H9 (cell line): ENCODE data around the gene LGALS7B. TPM values are rescaled to one million over a fixed set of nuclear protein-coding genes. Genes with fewer than 3 reads are reported as not detected.

Source experiments
- DNase-seq: peaks from one replicate; pipeline ENCODE4 v3.0.0-alpha.2; 2017
- H2AFZ ChIP-seq: one replicate; pipeline ENCODE4 v1.6.1; 2013; ENCODE audit warnings: mild to moderate bottlenecking, low read length, control low read depth, moderate library complexity
- H2AK5ac ChIP-seq: 2 replicates; pipeline ENCODE4 v1.6.1; 2013; ENCODE audit warnings: low read length, control low read depth, mixed read lengths; ENCODE audit not compliant: insufficient read length
- H2BK120ac ChIP-seq: one replicate; pipeline ENCODE4 v1.6.1; 2013; ENCODE audit warnings: low read depth, mild to moderate bottlenecking, low read length, control low read depth, inconsistent platforms; ENCODE audit not compliant: poor library complexity, severe bottlenecking
- H2BK12ac ChIP-seq: 2 replicates; pipeline ENCODE4 v1.6.1; 2013; ENCODE audit warnings: low read length, control low read depth, mixed read lengths, low read depth; ENCODE audit not compliant: insufficient read length
- H2BK15ac ChIP-seq: 2 replicates; pipeline ENCODE4 v1.6.1; 2013; ENCODE audit warnings: low read depth, low read length, control low read depth
- H2BK20ac ChIP-seq: one replicate; pipeline ENCODE4 v1.6.1; 2013; ENCODE audit warnings: low read depth, mild to moderate bottlenecking, low read length, control low read depth, inconsistent platforms; ENCODE audit not compliant: poor library complexity, severe bottlenecking
- H2BK5ac ChIP-seq: 2 replicates; pipeline ENCODE4 v1.6.1; 2013; ENCODE audit warnings: low read length, control low read depth, mixed read lengths; ENCODE audit not compliant: insufficient read length
- H3K14ac ChIP-seq: 2 replicates; pipeline ENCODE4 v1.6.1; 2013; ENCODE audit warnings: low read length, control low read depth; ENCODE audit not compliant: insufficient read depth
- H3K18ac ChIP-seq: 2 replicates; pipeline ENCODE4 v1.6.1; 2013; ENCODE audit warnings: low read depth, mild to moderate bottlenecking, mixed read lengths, low read length, control low read depth; ENCODE audit not compliant: insufficient read length
- H3K23ac ChIP-seq: 2 replicates; pipeline ENCODE4 v1.6.1; 2013; ENCODE audit warnings: low read length, control low read depth, mixed read lengths, low read depth; ENCODE audit not compliant: insufficient read length
- H3K23me2 ChIP-seq: 2 replicates; pipeline ENCODE4 v1.6.1; 2013; ENCODE audit warnings: low read depth, mild to moderate bottlenecking, mixed read lengths, low read length, control low read depth; ENCODE audit not compliant: insufficient read length, poor library complexity, severe bottlenecking
- H3K27ac ChIP-seq: 2 replicates; pipeline ENCODE4 v1.5.1; 2013; ENCODE audit warnings: low read length, control low read depth, mixed read lengths, low read depth; ENCODE audit not compliant: insufficient read length
- H3K27me3 ChIP-seq: 2 replicates; pipeline ENCODE4 v1.6.1; 2013; ENCODE audit warnings: low read length, control low read depth, inconsistent platforms; ENCODE audit not compliant: insufficient read depth
- H3K4ac ChIP-seq: 2 replicates; pipeline ENCODE4 v1.6.1; 2013; ENCODE audit warnings: low read depth, mild to moderate bottlenecking, control low read depth, inconsistent platforms, low read length, moderate library complexity
- H3K4me1 ChIP-seq: 2 replicates; pipeline ENCODE4 v1.6.1; 2013; ENCODE audit warnings: low read length, control low read depth, inconsistent platforms; ENCODE audit not compliant: insufficient read depth
- H3K4me2 ChIP-seq: 2 replicates; pipeline ENCODE4 v1.6.1; 2013; ENCODE audit warnings: low read length, control low read depth, mixed read lengths; ENCODE audit not compliant: insufficient read length, insufficient read depth
- H3K56ac ChIP-seq: 2 replicates; pipeline ENCODE4 v1.6.1; 2013; ENCODE audit warnings: low read depth, mild to moderate bottlenecking, mixed read lengths, low read length, control low read depth; ENCODE audit not compliant: insufficient read length
- H3K79me1 ChIP-seq: 2 replicates; pipeline ENCODE4 v1.6.1; 2013; ENCODE audit warnings: low read depth, mild to moderate bottlenecking, moderate library complexity, low read length, control low read depth, inconsistent platforms; ENCODE audit not compliant: insufficient read depth, poor library complexity, severe bottlenecking
- H3K79me2 ChIP-seq: 2 replicates; pipeline ENCODE4 v1.6.1; 2013; ENCODE audit warnings: low read length, control low read depth, inconsistent platforms; ENCODE audit not compliant: insufficient read depth
- H3K9ac ChIP-seq: 2 replicates; pipeline ENCODE4 v1.6.1; 2013; ENCODE audit warnings: low read length, control low read depth, mixed read lengths; ENCODE audit not compliant: insufficient read length; ENCODE audit errors: extremely low read depth
- H3K9me3 ChIP-seq: one replicate; pipeline ENCODE4 v1.6.1; 2013; ENCODE audit warnings: low read depth, low read length, inconsistent platforms; ENCODE audit not compliant: control insufficient read depth
- H3T11ph ChIP-seq: one replicate; pipeline ENCODE4 v1.6.1; 2013; ENCODE audit warnings: mild to moderate bottlenecking, low read length, control low read depth, inconsistent platforms
- H4K20me1 ChIP-seq: one replicate; pipeline ENCODE4 v1.6.1; 2013; ENCODE audit not compliant: control insufficient read depth, insufficient read length, insufficient read depth
- H4K5ac ChIP-seq: 2 replicates; pipeline ENCODE4 v1.6.1; 2013; ENCODE audit warnings: low read depth, mild to moderate bottlenecking, mixed read lengths, low read length, control low read depth; ENCODE audit not compliant: insufficient read length
- H4K8ac ChIP-seq: replicated peaks from 2 replicates; pipeline ENCODE4 v1.6.1; 2013; ENCODE audit warnings: low read length, control low read depth, mixed read lengths, low read depth; ENCODE audit not compliant: insufficient read length
- H4K91ac ChIP-seq: 2 replicates; pipeline ENCODE4 v1.6.1; 2013; ENCODE audit warnings: low read depth, mild to moderate bottlenecking, moderate library complexity, mixed read lengths, low read length, control low read depth; ENCODE audit not compliant: insufficient read length
- H3K27ac Mint-ChIP-seq, 3 experiments: 2 replicates in 2 of 3; 3 replicates in 1 of 3; pipeline ENCODE4 v1.8.0; 2020 to 2021; ENCODE audit warnings: mixed read lengths in 3 of 3, mild to moderate bottlenecking in 1 of 3, moderate library complexity in 1 of 3
- H3K27me3 Mint-ChIP-seq: 2 replicates; pipeline ENCODE4 v1.8.0; 2021; ENCODE audit warnings: low read depth, mild to moderate bottlenecking, moderate library complexity, mixed read lengths
- H3K36me3 Mint-ChIP-seq, 3 experiments: 2 replicates in 2 of 3; 3 replicates in 1 of 3; pipeline ENCODE4 v1.8.0; 2020 to 2021; ENCODE audit warnings: low read depth in 3 of 3, mixed read lengths in 3 of 3; ENCODE audit not compliant: insufficient read depth in 1 of 3
- H3K4me1 Mint-ChIP-seq, 2 experiments: 2 replicates each; pipeline ENCODE4 v1.8.0; 2020; ENCODE audit warnings: mixed read lengths in 2 of 2
- H3K4me3 Mint-ChIP-seq, 2 experiments: 2 replicates in 1 of 2; 3 replicates in 1 of 2; pipeline ENCODE4 v1.8.0; 2020 to 2021; ENCODE audit warnings: mild to moderate bottlenecking in 2 of 2, mixed read lengths in 2 of 2, moderate library complexity in 1 of 2
- H3K9me3 Mint-ChIP-seq, 2 experiments: 2 replicates in 1 of 2; 3 replicates in 1 of 2; pipeline ENCODE4 v1.8.0; 2020; ENCODE audit warnings: mild to moderate bottlenecking in 2 of 2, mixed read lengths in 2 of 2, moderate library complexity in 1 of 2
- WGBS: extraction: QIAGEN DNeasy Blood & Tissue Kit; methylation state at CpG from one replicate; pipeline ENCODE4 v1.1.7; 2013; ENCODE audit warnings: missing lambda C conversion rate, low lambda C conversion rate, mixed read lengths; ENCODE audit not compliant: insufficient read length; ENCODE audit errors: extremely low coverage; 5-methylcytosine and 5-hydroxymethylcytosine counted together
- total RNA-seq: library from RNA; stranded (reverse); gene quantifications from 2 replicates; pipeline ENCODE4 v1.2.1, GENCODE V29; 2021
- TF ChIP-seq, protein P1 (sequence below): fragments of 200-600 bp; sonication (generic); conservative IDR thresholded peaks from 3 replicates; pipeline ENCODE4 v1.8.0; 2021; ENCODE audit warnings: antibody characterized with exemption, mild to moderate bottlenecking

LGALS7B gene
- total RNA-seq, 1 experiment from 2014 or later = 0.90 TPM

DNA sequence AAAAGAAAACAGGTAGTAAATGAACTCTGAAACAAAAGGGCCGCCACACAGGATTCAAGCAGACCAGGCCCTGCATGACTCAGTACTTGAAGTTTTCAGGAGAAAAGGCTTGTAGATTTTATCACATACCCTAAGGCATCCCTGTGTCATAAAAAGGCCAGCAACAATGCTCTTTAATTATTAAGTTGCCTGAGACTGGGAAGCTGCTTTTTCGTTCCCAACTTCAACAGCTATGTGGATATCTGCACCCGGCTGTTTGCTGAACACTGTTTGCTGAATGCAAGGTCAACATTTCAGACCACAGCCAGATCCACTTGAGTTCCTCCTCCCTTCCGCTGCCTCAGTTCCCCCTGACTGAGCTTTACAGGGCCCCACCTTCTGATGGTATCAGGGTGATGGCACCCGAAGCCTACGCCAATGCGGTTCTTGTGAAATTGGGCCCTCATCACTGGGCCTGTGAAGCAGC lies 48.7 kb downstream of the LGALS7B start:
- Histone ChIP-seq H3K23me2 (no peaks in the 10 kb centered on the region), H3K4me2 (no peak overlapping the region), H3K4ac (no peak overlapping the region), H2BK15ac (no peak overlapping the region), H4K91ac (no peak overlapping the region), H2BK120ac (no peak overlapping the region), H3K18ac (no peak overlapping the region), H2BK12ac (no peak overlapping the region), H2AK5ac (no peak overlapping the region), H3K9ac (no peak overlapping the region), H3K56ac (no peak overlapping the region), H4K20me1 (no peaks in the 10 kb centered on the region), H4K5ac (no peak overlapping the region), H2AFZ (no peak overlapping the region), H3K9me3 (no peaks in the 10 kb centered on the region), H3K4me1 (no peaks in the 10 kb centered on the region), H3K27ac (no peak overlapping the region), H3K79me2 (no peaks in the 10 kb centered on the region), H3K14ac (no peak overlapping the region), H2BK20ac (no peak overlapping the region), H3K27me3 (no peaks in the 10 kb centered on the region), H4K8ac (no peak overlapping the region), H3T11ph (no peak overlapping the region), H3K79me1 (no peaks in the 10 kb centered on the region), H2BK5ac (no peak overlapping the region), H3K23ac (no peak overlapping the region)
- no peak for DNase-seq
- Mint-ChIP-seq H3K4me1 (no peaks in the 10 kb centered on the region), H3K4me3 (no peak overlapping the region), H3K9me3 (no peaks in the 10 kb centered on the region; a peak in 1 of 5 replicates), H3K36me3 (peaks cover 63 to 85% (median 68%) of the 10 kb centered on the region in 3 experiments), H3K27me3 (no peaks in the 10 kb centered on the region), H3K27ac (no peak overlapping the region; a peak in 1 of 7 replicates)
- TF ChIP-seq, protein P1, sequence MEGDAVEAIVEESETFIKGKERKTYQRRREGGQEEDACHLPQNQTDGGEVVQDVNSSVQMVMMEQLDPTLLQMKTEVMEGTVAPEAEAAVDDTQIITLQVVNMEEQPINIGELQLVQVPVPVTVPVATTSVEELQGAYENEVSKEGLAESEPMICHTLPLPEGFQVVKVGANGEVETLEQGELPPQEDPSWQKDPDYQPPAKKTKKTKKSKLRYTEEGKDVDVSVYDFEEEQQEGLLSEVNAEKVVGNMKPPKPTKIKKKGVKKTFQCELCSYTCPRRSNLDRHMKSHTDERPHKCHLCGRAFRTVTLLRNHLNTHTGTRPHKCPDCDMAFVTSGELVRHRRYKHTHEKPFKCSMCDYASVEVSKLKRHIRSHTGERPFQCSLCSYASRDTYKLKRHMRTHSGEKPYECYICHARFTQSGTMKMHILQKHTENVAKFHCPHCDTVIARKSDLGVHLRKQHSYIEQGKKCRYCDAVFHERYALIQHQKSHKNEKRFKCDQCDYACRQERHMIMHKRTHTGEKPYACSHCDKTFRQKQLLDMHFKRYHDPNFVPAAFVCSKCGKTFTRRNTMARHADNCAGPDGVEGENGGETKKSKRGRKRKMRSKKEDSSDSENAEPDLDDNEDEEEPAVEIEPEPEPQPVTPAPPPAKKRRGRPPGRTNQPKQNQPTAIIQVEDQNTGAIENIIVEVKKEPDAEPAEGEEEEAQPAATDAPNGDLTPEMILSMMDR = no peak
- WGBS = no CpG with 5 or more reads among the region's 7 CpGs
